Neuronal stem cell (in vitro differentiated cells): ENCODE results near the gene GSTM1. TPM values are rescaled to one million over a fixed set of nuclear protein-coding genes. Genes with fewer than 3 reads are reported as not detected.

ENCODE experiments used
- DNase-seq: peaks from one replicate; pipeline ENCODE4 v3.0.0-alpha.2; 2013; ENCODE audit warnings: low spot score
- H2AFZ ChIP-seq: one replicate; pipeline ENCODE4 v1.6.1; 2013; ENCODE audit warnings: mild to moderate bottlenecking, low read length, inconsistent platforms
- H2AK5ac ChIP-seq: 2 replicates; pipeline ENCODE4 v1.6.1; 2013; ENCODE audit warnings: low read depth, mild to moderate bottlenecking, inconsistent platforms, low read length, moderate library complexity, mixed read lengths
- H2BK120ac ChIP-seq: 2 replicates; pipeline ENCODE4 v1.6.1; 2013; ENCODE audit warnings: low read depth, mild to moderate bottlenecking, inconsistent platforms, low read length, moderate library complexity, mixed read lengths
- H2BK12ac ChIP-seq: one replicate; pipeline ENCODE4 v1.6.1; 2013; ENCODE audit warnings: low read length, inconsistent platforms
- H2BK15ac ChIP-seq: 2 replicates; pipeline ENCODE4 v1.6.1; 2013; ENCODE audit warnings: mild to moderate bottlenecking, low read length, inconsistent platforms, mixed read lengths
- H2BK5ac ChIP-seq: one replicate; pipeline ENCODE4 v1.6.1; 2013; ENCODE audit warnings: inconsistent platforms, mild to moderate bottlenecking, low read length, moderate library complexity
- H3K14ac ChIP-seq: one replicate; pipeline ENCODE4 v1.6.1; 2013; ENCODE audit warnings: low read length, inconsistent platforms
- H3K18ac ChIP-seq: 2 replicates; pipeline ENCODE4 v1.6.1; 2013; ENCODE audit warnings: low read length, inconsistent platforms
- H3K23ac ChIP-seq: 2 replicates; pipeline ENCODE4 v1.6.1; 2013; ENCODE audit warnings: low read depth, mild to moderate bottlenecking, mixed read lengths, low read length, inconsistent platforms; ENCODE audit not compliant: poor library complexity
- H3K27ac ChIP-seq: replicated peaks from 3 replicates; pipeline ENCODE4 v1.5.1; 2013; ENCODE audit warnings: low read length, inconsistent platforms
- H3K27me3 ChIP-seq, 3 experiments: 2 replicates each; pipeline ENCODE4 v1.6.1; 2013; ENCODE audit warnings: low read length in 3 of 3, mild to moderate bottlenecking in 2 of 3, inconsistent platforms in 1 of 3, low read depth in 1 of 3, mixed read lengths in 1 of 3, moderate library complexity in 1 of 3; ENCODE audit not compliant: control insufficient read depth in 3 of 3, insufficient read depth in 3 of 3
- H3K36me3 ChIP-seq, 2 donors: replicated peaks in 1 of 2; 2 replicates each; pipeline ENCODE4 v1.6.1; 2013; ENCODE audit warnings: low read length in 2 of 2; ENCODE audit not compliant: control insufficient read depth in 2 of 2, insufficient read depth in 2 of 2
- H3K4ac ChIP-seq: 2 replicates; pipeline ENCODE4 v1.6.1; 2013; ENCODE audit warnings: inconsistent platforms, mild to moderate bottlenecking, low read length, moderate library complexity
- H3K4me1 ChIP-seq, 2 donors: 1 replicate in 1 of 2; 2 replicates in 1 of 2; pipeline ENCODE4 v1.6.1; 2013; ENCODE audit warnings: low read length in 2 of 2, low read depth in 1 of 2; ENCODE audit not compliant: control insufficient read depth in 2 of 2, insufficient read depth in 1 of 2
- H3K4me2 ChIP-seq: one replicate; pipeline ENCODE4 v1.6.1; 2013; ENCODE audit warnings: mild to moderate bottlenecking, low read length, inconsistent platforms; ENCODE audit not compliant: insufficient read depth, poor library complexity, severe bottlenecking
- H3K4me3 ChIP-seq, 2 donors: 2 replicates each; pipeline ENCODE4 v1.5.1; 2013; ENCODE audit warnings: low read length in 2 of 2, mild to moderate bottlenecking in 2 of 2, inconsistent platforms in 1 of 2, moderate library complexity in 1 of 2
- H3K79me1 ChIP-seq: one replicate; pipeline ENCODE4 v1.6.1; 2013; ENCODE audit warnings: low read depth, mild to moderate bottlenecking, inconsistent platforms, low read length, moderate library complexity
- H3K9ac ChIP-seq: one replicate; pipeline ENCODE4 v1.6.1; 2013; ENCODE audit warnings: mild to moderate bottlenecking, low read depth, low read length, inconsistent platforms; ENCODE audit not compliant: poor library complexity
- H3K9me3 ChIP-seq, 2 donors: replicated peaks in 1 of 2; 2 replicates each; pipeline versions ENCODE3 to v1.6.1; 2013; ENCODE audit warnings: low read length in 2 of 2, mild to moderate bottlenecking in 2 of 2, inconsistent platforms in 1 of 2, low read depth in 1 of 2, mixed read lengths in 1 of 2, moderate library complexity in 1 of 2; ENCODE audit not compliant: control insufficient read depth in 2 of 2, insufficient read depth in 1 of 2
- H4K8ac ChIP-seq: one replicate; pipeline ENCODE4 v1.6.1; 2013; ENCODE audit warnings: low read depth, mild to moderate bottlenecking, inconsistent platforms, low read length, moderate library complexity
- H4K91ac ChIP-seq: one replicate; pipeline ENCODE4 v1.6.1; 2013; ENCODE audit warnings: low read length, low read depth, mild to moderate bottlenecking, inconsistent platforms; ENCODE audit not compliant: poor library complexity
- WGBS, 2 donors: extraction: QIAGEN DNeasy Blood & Tissue Kit; methylation state at CpG; one replicate each; pipeline ENCODE4 v1.1.7; 2013; ENCODE audit warnings: missing lambda C conversion rate in 2 of 2, mixed read lengths in 1 of 2; ENCODE audit not compliant: insufficient read length in 2 of 2, insufficient replicate concordance in 1 of 2; ENCODE audit errors: extremely low coverage in 2 of 2; 5-methylcytosine and 5-hydroxymethylcytosine counted together
- polyA plus RNA-seq, 2 experiments: library from polyadenylated mRNA; stranded (reverse); fragments of 200-250 nt; gene quantifications; one replicate each; pipeline ENCODE4 v1.2.3, GENCODE V29; 2013

GSTM1 gene
- 54.3 TPM for polyA plus RNA-seq (2013, experiment 1 of 2)
- polyA plus RNA-seq (2013, experiment 2 of 2), result 55.1 TPM

DNA sequence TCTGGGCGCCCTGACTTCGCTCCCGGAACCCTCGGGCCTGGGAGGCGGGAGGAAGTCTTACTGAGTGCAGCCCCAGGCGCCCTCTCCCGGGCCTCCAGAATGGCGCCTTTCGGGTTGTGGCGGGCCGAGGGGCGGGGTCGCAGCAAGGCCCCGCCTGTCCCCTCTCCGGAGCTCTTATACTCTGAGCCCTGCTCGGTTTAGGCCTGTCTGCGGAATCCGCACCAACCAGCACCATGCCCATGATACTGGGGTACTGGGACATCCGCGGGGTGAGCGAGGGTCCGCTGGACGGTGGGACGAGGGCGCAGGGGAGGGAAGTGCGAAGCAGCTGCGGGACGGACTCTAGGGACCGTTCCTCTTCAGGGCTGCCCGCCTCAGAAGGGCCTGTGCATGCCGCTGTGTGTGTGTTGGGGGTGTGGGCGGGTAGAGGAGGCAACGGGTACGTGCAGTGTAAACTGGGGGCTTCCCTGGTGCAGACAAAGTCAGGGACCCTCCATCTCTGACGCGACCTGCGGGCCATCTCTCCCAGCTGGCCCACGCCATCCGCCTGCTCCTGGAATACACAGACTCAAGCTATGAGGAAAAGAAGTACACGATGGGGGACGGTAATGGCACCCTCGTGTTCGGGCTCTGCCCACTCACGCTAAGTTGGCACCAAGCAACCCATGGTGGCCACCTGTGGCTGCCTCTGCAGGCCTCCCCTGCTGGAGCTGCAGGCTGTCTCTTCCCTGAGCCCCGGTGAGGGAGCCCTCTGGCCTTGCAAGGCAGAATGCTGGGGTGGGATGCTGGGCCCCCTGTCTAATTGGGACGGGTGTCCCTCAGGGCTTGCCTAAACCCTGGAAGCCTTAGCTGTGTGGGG, at the start of gene GSTM1:
TSS of gene GSTM1 (plus strand) at position 177 of the 859 bp plus-strand sequence. CDS start at position 234, 57 bp downstream.
- peaks cover 0 to 6% of the 10 kb centered on the region in 2 donors for H3K4me1 ChIP-seq
- H3K18ac ChIP-seq, result peak within 1 kb of the TSS; percentile 98
- H3K9ac ChIP-seq, result peak within 1 kb of the TSS; percentile 92
- no peaks in the 10 kb centered on the region for H3K27me3 ChIP-seq
- peak within 1 kb of the TSS; percentile 48 to 79 for H3K4me3 ChIP-seq
- peak within 1 kb of the TSS; percentile 94 for H3K14ac ChIP-seq
- H2AK5ac ChIP-seq, result peak within 1 kb of the TSS; percentile 70
- H3K4ac ChIP-seq, result peak within 1 kb of the TSS; percentile 98
- peak within 1 kb of the TSS; percentile 70 for H4K8ac ChIP-seq
- H2BK15ac ChIP-seq, result peak within 1 kb of the TSS; percentile 91
- peak within 1 kb of the TSS; percentile 99 for H2BK12ac ChIP-seq
- peak within 1 kb of the TSS; percentile 44 for H3K23ac ChIP-seq
- H3K79me1 ChIP-seq, result no peaks in the 10 kb centered on the region
- peak within 1 kb of the TSS; percentile 64 for H4K91ac ChIP-seq
- peak within 1 kb of the TSS; percentile 65 for H3K4me2 ChIP-seq
- WGBS, 2 donors, result no CpG with 5 or more reads among the region's 46 CpGs
- DNase-seq, result peak; percentile 70
- H3K9me3 ChIP-seq, result no peaks in the 10 kb centered on the region
- no peak within 1 kb of the TSS for H2BK120ac ChIP-seq
- H2BK5ac ChIP-seq, result no peak within 1 kb of the TSS
- H3K27ac ChIP-seq, result no peak within 1 kb of the TSS
- peaks cover 0 to 4% of the 10 kb centered on the region in 2 donors for H3K36me3 ChIP-seq
- peak within 1 kb of the TSS; percentile 80 for H2AFZ ChIP-seq

DNA sequence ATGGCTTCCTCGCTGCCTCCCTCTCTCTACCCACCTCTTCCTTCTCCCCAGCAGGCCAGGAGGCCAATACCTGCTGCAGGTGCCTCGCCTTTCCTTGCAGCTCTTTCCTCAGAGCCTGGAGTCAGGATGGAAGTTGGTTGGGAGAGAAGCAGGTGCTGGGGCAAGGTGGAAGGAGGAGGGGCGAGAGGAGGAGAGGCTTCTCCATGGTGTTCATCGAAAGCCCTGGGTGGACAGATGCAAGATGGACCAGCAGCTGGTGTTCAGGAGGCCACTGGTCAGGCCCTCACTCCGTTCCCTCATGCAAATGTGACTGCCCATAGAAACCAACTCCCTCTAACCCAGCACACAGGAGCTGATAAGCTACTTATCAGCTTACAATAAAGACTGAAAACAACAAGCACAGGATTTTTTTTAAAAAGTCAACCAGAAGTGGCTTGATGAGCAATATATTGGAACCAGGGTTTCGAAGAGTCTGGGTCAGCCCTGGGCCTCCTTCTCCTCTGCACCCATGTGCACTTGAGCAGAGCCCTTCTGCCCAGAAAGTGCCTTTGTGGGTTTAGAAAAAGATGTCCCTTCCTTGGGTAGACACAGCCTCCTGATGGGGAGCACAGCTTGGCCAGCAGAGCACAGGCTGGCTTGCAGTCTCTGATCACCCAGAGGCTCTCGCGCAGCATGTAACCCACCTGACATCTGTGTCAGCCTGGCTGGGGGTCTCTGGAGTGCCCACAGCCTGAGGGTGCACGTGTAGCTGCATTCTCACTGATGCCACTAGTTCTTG, 48.4 kb upstream of the GSTM1 start:
- no peak overlapping the region for H4K91ac ChIP-seq
- no peak overlapping the region for H3K4me2 ChIP-seq
- DNase-seq, result no peak
- no peaks in the 10 kb centered on the region for H3K9me3 ChIP-seq
- H3K9ac ChIP-seq, result no peak overlapping the region
- H3K18ac ChIP-seq, result peak overlapping the region; percentile 81
- peak overlapping the region; percentile 39 for H2BK15ac ChIP-seq
- H3K4me3 ChIP-seq, result no peak overlapping the region
- H3K23ac ChIP-seq, result peak overlapping the region; percentile 67
- peak overlapping the region; percentile 48 for H2BK5ac ChIP-seq
- H2AFZ ChIP-seq, result no peak overlapping the region
- H2BK120ac ChIP-seq, result peak overlapping the region; percentile 82
- H3K14ac ChIP-seq, result no peak overlapping the region
- peaks cover 9 to 12% of the 10 kb centered on the region in 2 donors for H3K4me1 ChIP-seq
- H3K4ac ChIP-seq, result no peak overlapping the region
- H4K8ac ChIP-seq, result peak overlapping the region; percentile 74
- peaks cover 1% of the 10 kb centered on the region for H3K79me1 ChIP-seq
- H3K27ac ChIP-seq, result no peak overlapping the region
- H3K27me3 ChIP-seq, result peaks cover 0 to 9% (median 3%) of the 10 kb centered on the region in 3 experiments
- WGBS, 2 donors, result no CpG with 5 or more reads among the region's 9 CpGs
- H3K36me3 ChIP-seq, result no peaks in the 10 kb centered on the region
- H2BK12ac ChIP-seq, result peak overlapping the region; percentile 77
- peak overlapping the region; percentile 93 for H2AK5ac ChIP-seq

DNA sequence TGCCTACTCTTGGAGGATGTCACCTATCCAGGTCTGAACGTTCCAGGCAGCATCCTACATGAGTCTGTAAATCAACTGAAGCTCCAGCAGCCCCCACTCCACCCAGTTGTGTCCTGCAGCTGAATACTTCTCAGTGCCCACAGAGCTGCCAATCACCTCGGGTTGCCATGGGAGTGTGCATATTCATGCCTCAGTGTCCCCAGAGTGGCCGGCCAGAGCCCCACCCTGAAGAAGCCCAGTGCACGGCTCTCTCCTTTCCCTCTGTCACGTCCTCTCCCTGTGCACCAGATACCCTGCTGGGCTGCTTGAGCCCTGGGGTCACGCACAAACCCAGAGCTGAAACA, 47.8 kb upstream of the GSTM1 start:
- H3K4me2 ChIP-seq, result no peak overlapping the region
- H3K27me3 ChIP-seq, result peaks cover 0 to 9% (median 3%) of the 10 kb centered on the region in 3 experiments
- WGBS, 2 donors, result no CpG with 5 or more reads among the region's 6 CpGs
- no peaks in the 10 kb centered on the region for H3K9me3 ChIP-seq
- H3K4ac ChIP-seq, result no peak overlapping the region
- no peak for DNase-seq
- H2BK15ac ChIP-seq, result peak overlapping the region; percentile 62
- peak overlapping the region; percentile 93 for H2AK5ac ChIP-seq
- peaks cover 9 to 12% of the 10 kb centered on the region in 2 donors for H3K4me1 ChIP-seq
- no peak overlapping the region for H2AFZ ChIP-seq
- H2BK120ac ChIP-seq, result no peak overlapping the region
- H3K9ac ChIP-seq, result no peak overlapping the region
- no peak overlapping the region for H3K4me3 ChIP-seq
- H2BK5ac ChIP-seq, result peak overlapping the region; percentile 48
- peak overlapping the region; percentile 52 for H3K23ac ChIP-seq
- peak overlapping the region; percentile 16 for H2BK12ac ChIP-seq
- H3K36me3 ChIP-seq, result no peaks in the 10 kb centered on the region
- H3K18ac ChIP-seq, result peak overlapping the region; percentile 81
- H3K14ac ChIP-seq, result no peak overlapping the region
- H3K79me1 ChIP-seq, result peaks cover 1% of the 10 kb centered on the region
- no peak overlapping the region for H4K91ac ChIP-seq
- no peak overlapping the region for H3K27ac ChIP-seq
- no peak overlapping the region for H4K8ac ChIP-seq
